CD8-positive, alpha-beta memory T cell (primary cell): ENCODE results near the gene SEMA3A. TPM values are rescaled to one million over a fixed set of nuclear protein-coding genes. Genes with fewer than 3 reads are reported as not detected.

ENCODE experiments used
- CTCF ChIA-PET: fragments of 350-600 bp; sonication (Branson Sonifier 250); formaldehyde crosslinking; loops from one replicate; lab custom pipeline; 2021; ENCODE audit warnings: antibody characterized with exemption; lab: Charles Lee
- POLR2A ChIA-PET: fragments of 350-600 bp; sonication (Branson Sonifier 250); formaldehyde crosslinking; loops from one replicate; lab custom pipeline; 2021; ENCODE audit warnings: antibody characterized with exemption; lab: Charles Lee
- DNase-seq, 5 donors: peaks; one replicate each; pipeline versions ENCODE4 v3.0.0 to v3.0.0-alpha.2; 2020 to 2022; ENCODE audit warnings: mixed read lengths in 1 of 5
- H3K27ac ChIP-seq: one replicate; pipeline ENCODE4 v1.7.0; 2013; ENCODE audit warnings: low read depth, mild to moderate bottlenecking, low read length, moderate library complexity
- H3K27me3 ChIP-seq: 2 replicates; pipeline ENCODE4 v1.7.0; 2013; ENCODE audit warnings: low read length, mild to moderate bottlenecking; ENCODE audit not compliant: insufficient read depth, poor library complexity, severe bottlenecking
- H3K36me3 ChIP-seq: 2 replicates; pipeline ENCODE4 v1.7.0; 2013; ENCODE audit warnings: mild to moderate bottlenecking, low read length, moderate library complexity; ENCODE audit not compliant: insufficient read depth
- H3K4me1 ChIP-seq: 2 replicates; pipeline ENCODE4 v1.7.0; 2013; ENCODE audit warnings: mild to moderate bottlenecking, low read length, moderate library complexity; ENCODE audit not compliant: insufficient read depth
- H3K4me3 ChIP-seq: 2 replicates; pipeline ENCODE4 v1.7.0; 2013; ENCODE audit warnings: mild to moderate bottlenecking, low read length
- H3K9me3 ChIP-seq: 2 replicates; pipeline ENCODE4 v1.7.0; 2013; ENCODE audit warnings: mild to moderate bottlenecking, low read length
- H3K27ac Mint-ChIP-seq, 8 donors: one replicate each; pipeline ENCODE4 v1.8.0; 2020 to 2021; ENCODE audit warnings: mixed read lengths in 8 of 8, mild to moderate bottlenecking in 6 of 8, inconsistent platforms in 3 of 8, moderate library complexity in 3 of 8
- H3K27me3 Mint-ChIP-seq, 2 donors: one replicate each; pipeline ENCODE4 v1.8.0; 2020 to 2021; ENCODE audit warnings: mixed read lengths in 2 of 2, mild to moderate bottlenecking in 1 of 2, moderate library complexity in 1 of 2
- H3K36me3 Mint-ChIP-seq, 3 donors: one replicate each; pipeline ENCODE4 v1.8.0; 2020 to 2021; ENCODE audit warnings: mixed read lengths in 3 of 3, inconsistent platforms in 1 of 3, mild to moderate bottlenecking in 1 of 3
- H3K4me1 Mint-ChIP-seq, 3 donors: one replicate each; pipeline ENCODE4 v1.8.0; 2020 to 2021; ENCODE audit warnings: mixed read lengths in 3 of 3, inconsistent platforms in 1 of 3, mild to moderate bottlenecking in 1 of 3
- H3K4me3 Mint-ChIP-seq, 7 donors: one replicate each; pipeline ENCODE4 v1.8.0; 2020 to 2021; ENCODE audit warnings: mixed read lengths in 7 of 7, mild to moderate bottlenecking in 6 of 7, moderate library complexity in 4 of 7, inconsistent platforms in 2 of 7
- H3K9me3 Mint-ChIP-seq, 5 donors: one replicate each; pipeline ENCODE4 v1.8.0; 2020 to 2022; ENCODE audit warnings: mixed read lengths in 5 of 5, mild to moderate bottlenecking in 3 of 5, moderate library complexity in 2 of 5, inconsistent platforms in 1 of 5
- polyA plus RNA-seq: library from polyadenylated mRNA; unstranded; fragments of 300-500 nt; fragmentation: Illumina TruSeq; gene quantifications from one replicate; pipeline ENCODE4 v1.2.3, GENCODE V29; 2021
- total RNA-seq, 2 experiments: library from RNA; stranded (reverse); gene quantifications; one replicate each; pipeline ENCODE4 v1.2.3, GENCODE V29; 2021

SEMA3A gene
- total and polyA plus RNA-seq, 3 experiments from 2014 or later = not detected

GRCh38 chr7:84193747-84194146 is 842 bp downstream of the SEMA3A start:
- peaks cover 7% of the 10 kb centered on the region for H3K4me1 ChIP-seq
- no peaks in the 10 kb centered on the region for H3K36me3 ChIP-seq
- no peaks in the 10 kb centered on the region for H3K27me3 ChIP-seq
- H3K9me3 ChIP-seq = no peaks in the 10 kb centered on the region
- ChIA-PET POLR2A (no interaction called here), CTCF (no interaction called here)
- Mint-ChIP-seq H3K9me3 (peaks cover 0 to 6% (median 4%) of the 10 kb centered on the region in 5 donors), H3K27ac (no peak overlapping the region), H3K4me1 (peaks cover 0 to 16% (median 3%) of the 10 kb centered on the region in 3 donors), H3K36me3 (no peaks in the 10 kb centered on the region), H3K27me3 (peaks cover 0 to 3% of the 10 kb centered on the region in 2 donors), H3K4me3 (no peak overlapping the region)
- no peak for DNase-seq
- H3K27ac ChIP-seq = no peak overlapping the region
- H3K4me3 ChIP-seq = no peak overlapping the region

- Mint-ChIP-seq H3K9me3 (peaks cover 0 to 7% (median 4%) of the 10 kb centered on the region in 5 donors), H3K27me3 (peaks cover 0 to 3% of the 10 kb centered on the region in 2 donors), H3K36me3 (no peaks in the 10 kb centered on the region), H3K4me3 (no peak overlapping the region), H3K27ac (no peak overlapping the region), H3K4me1 (peaks cover 0 to 16% (median 3%) of the 10 kb centered on the region in 3 donors)
- H3K4me1 ChIP-seq = peaks cover 7% of the 10 kb centered on the region
- POLR2A ChIA-PET = no interaction called here
- no peaks in the 10 kb centered on the region for H3K36me3 ChIP-seq
- no peak for DNase-seq
- H3K4me3 ChIP-seq = no peak overlapping the region
- no peak overlapping the region for H3K27ac ChIP-seq
- no peaks in the 10 kb centered on the region for H3K27me3 ChIP-seq
- CTCF ChIA-PET = no interaction called here
- H3K9me3 ChIP-seq = no peaks in the 10 kb centered on the region
Observed at GRCh38 chr7:84191842-84192241, 2.7 kb downstream of the SEMA3A start.

GRCh38 chr7:84191261-84191660 is 3.3 kb downstream of the SEMA3A start:
- Histone ChIP-seq H3K9me3 (no peaks in the 10 kb centered on the region), H3K27me3 (no peaks in the 10 kb centered on the region), H3K4me3 (no peak overlapping the region), H3K4me1 (peaks cover 7% of the 10 kb centered on the region), H3K36me3 (no peaks in the 10 kb centered on the region), H3K27ac (no peak overlapping the region)
- ChIA-PET CTCF (no interaction called here), POLR2A (no interaction called here)
- Mint-ChIP-seq H3K4me1 (peaks cover 0 to 16% (median 3%) of the 10 kb centered on the region in 3 donors), H3K27ac (no peak overlapping the region), H3K9me3 (peaks cover 0 to 6% (median 4%) of the 10 kb centered on the region in 5 donors), H3K36me3 (no peaks in the 10 kb centered on the region), H3K27me3 (peaks cover 0 to 3% of the 10 kb centered on the region in 2 donors), H3K4me3 (no peak overlapping the region)
- no peak for DNase-seq

- peaks cover 0 to 7% (median 2%) of the 10 kb centered on the region in 5 donors for H3K9me3 Mint-ChIP-seq
- Histone ChIP-seq H3K27ac (no peak overlapping the region), H3K27me3 (no peaks in the 10 kb centered on the region), H3K9me3 (no peaks in the 10 kb centered on the region), H3K4me1 (peaks cover 7% of the 10 kb centered on the region), H3K4me3 (no peak overlapping the region), H3K36me3 (no peaks in the 10 kb centered on the region)
- H3K27me3 Mint-ChIP-seq = peaks cover 0 to 3% of the 10 kb centered on the region in 2 donors
- H3K36me3 Mint-ChIP-seq = no peaks in the 10 kb centered on the region
- no peak for DNase-seq
- peaks cover 0 to 12% (median 3%) of the 10 kb centered on the region in 3 donors for H3K4me1 Mint-ChIP-seq
- POLR2A ChIA-PET = no interaction called here
- CTCF ChIA-PET = no interaction called here
- H3K4me3 Mint-ChIP-seq = no peak overlapping the region
- no peak overlapping the region for H3K27ac Mint-ChIP-seq
Observed at GRCh38 chr7:84190016-84190705, 4.4 kb downstream of the SEMA3A start.

GRCh38 chr7:84188786-84189405 is 5.7 kb downstream of the SEMA3A start:
- Histone ChIP-seq H3K4me1 (peaks cover 7% of the 10 kb centered on the region), H3K4me3 (no peak overlapping the region), H3K27me3 (no peaks in the 10 kb centered on the region), H3K36me3 (no peaks in the 10 kb centered on the region), H3K27ac (no peak overlapping the region), H3K9me3 (no peaks in the 10 kb centered on the region)
- Mint-ChIP-seq H3K4me3 (no peak overlapping the region), H3K27ac (no peak overlapping the region), H3K36me3 (no peaks in the 10 kb centered on the region), H3K4me1 (no peaks in the 10 kb centered on the region), H3K27me3 (no peaks in the 10 kb centered on the region), H3K9me3 (peaks cover under 1 to 9% (median 4%) of the 10 kb centered on the region in 5 donors)
- DNase-seq = no peak
- ChIA-PET POLR2A (no interaction called here), CTCF (no interaction called here)

- H3K4me1 ChIP-seq = peaks cover 7% of the 10 kb centered on the region
- CTCF ChIA-PET = no interaction called here
- POLR2A ChIA-PET = no interaction called here
Observed at GRCh38 chr7:84187813-84188510, 6.6 kb downstream of the SEMA3A start.

GRCh38 chr7:84187087-84187805 is 7.3 kb downstream of the SEMA3A start:
- H3K9me3 ChIP-seq = no peaks in the 10 kb centered on the region
- no peaks in the 10 kb centered on the region for H3K36me3 ChIP-seq
- H3K27me3 ChIP-seq = no peaks in the 10 kb centered on the region
- no peak overlapping the region for H3K4me3 ChIP-seq
- no peak overlapping the region for H3K27ac Mint-ChIP-seq
- H3K4me1 ChIP-seq = peaks cover 5% of the 10 kb centered on the region
- no peaks in the 10 kb centered on the region for H3K36me3 Mint-ChIP-seq
- no peak for DNase-seq
- H3K4me1 Mint-ChIP-seq = no peaks in the 10 kb centered on the region
- H3K4me3 Mint-ChIP-seq = no peak overlapping the region
- ChIA-PET CTCF (no interaction called here), POLR2A (no interaction called here)
- peaks cover 3 to 12% (median 4%) of the 10 kb centered on the region in 5 donors for H3K9me3 Mint-ChIP-seq
- no peak overlapping the region for H3K27ac ChIP-seq
- no peaks in the 10 kb centered on the region for H3K27me3 Mint-ChIP-seq

More at GRCh38 chr7:84187813-84188510, 6.6 kb downstream of the SEMA3A start:
- Mint-ChIP-seq H3K4me3 (no peak overlapping the region), H3K36me3 (no peaks in the 10 kb centered on the region), H3K27me3 (no peaks in the 10 kb centered on the region), H3K9me3 (peaks cover 3 to 12% (median 4%) of the 10 kb centered on the region in 5 donors), H3K27ac (no peak overlapping the region), H3K4me1 (no peaks in the 10 kb centered on the region)
- Histone ChIP-seq H3K4me3 (no peak overlapping the region), H3K36me3 (no peaks in the 10 kb centered on the region), H3K9me3 (no peaks in the 10 kb centered on the region), H3K27ac (no peak overlapping the region), H3K27me3 (no peaks in the 10 kb centered on the region)
- no peak for DNase-seq
